LoVo (cell line): ENCODE data around the gene C14orf132.

ENCODE experiments used
- DNase-seq: peaks from one replicate; pipeline ENCODE4 v3.0.0-alpha.2; 2016; ENCODE audit warnings: low spot score

The C14orf132 gene

DNA sequence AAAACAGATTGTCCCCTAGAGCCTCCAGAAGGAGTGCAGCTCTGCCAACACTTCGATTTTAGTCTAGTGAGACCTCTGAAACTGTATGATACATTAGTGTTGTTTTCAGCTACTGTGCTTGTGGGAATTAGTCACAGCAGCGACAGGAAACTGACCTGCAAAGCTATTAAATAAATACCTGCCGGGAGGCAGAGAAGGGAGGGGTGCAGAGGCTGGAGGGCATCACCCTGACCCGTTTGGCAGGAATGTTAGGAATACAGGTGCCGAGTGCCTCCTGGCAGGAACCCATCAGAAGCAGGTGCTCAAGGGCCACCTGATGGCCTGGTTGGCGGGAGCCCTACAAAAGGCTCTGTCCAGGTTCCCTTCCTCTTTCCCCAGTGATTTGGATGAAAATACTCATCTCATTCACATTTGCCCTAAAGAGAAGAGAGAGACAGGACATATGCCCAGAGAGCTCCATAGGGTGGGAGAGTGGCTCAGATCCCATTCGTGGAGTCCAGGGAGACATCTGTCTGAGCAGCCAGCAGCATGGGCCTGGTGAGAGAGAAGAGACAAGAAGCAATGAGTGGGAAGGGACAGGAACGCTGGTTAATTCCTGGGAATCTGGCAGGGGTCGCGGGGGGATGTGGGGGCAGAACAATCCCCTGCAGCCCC, 44.6 kb downstream of the C14orf132 start:
- no peak for DNase-seq

DNA sequence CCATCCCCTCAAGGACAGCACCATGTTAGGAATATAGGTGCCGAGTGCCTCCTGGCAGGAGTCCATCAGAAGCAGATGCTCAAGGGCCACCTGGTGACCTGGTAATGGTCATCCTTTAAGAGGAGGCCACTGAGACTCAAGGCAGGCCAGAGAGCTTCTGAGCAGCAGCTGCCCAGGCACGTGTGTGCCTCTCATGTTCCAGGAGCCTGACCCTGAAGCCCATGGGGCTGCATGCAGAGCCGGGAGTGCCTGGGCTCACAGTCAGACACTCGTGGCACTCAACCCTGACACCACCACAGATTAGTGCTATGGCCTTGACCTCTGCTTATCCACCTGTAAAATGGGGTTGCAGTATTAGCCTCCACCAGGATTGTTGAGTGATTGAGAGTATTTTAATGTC, 45.6 kb downstream of the C14orf132 start:
- no peak for DNase-seq

DNA sequence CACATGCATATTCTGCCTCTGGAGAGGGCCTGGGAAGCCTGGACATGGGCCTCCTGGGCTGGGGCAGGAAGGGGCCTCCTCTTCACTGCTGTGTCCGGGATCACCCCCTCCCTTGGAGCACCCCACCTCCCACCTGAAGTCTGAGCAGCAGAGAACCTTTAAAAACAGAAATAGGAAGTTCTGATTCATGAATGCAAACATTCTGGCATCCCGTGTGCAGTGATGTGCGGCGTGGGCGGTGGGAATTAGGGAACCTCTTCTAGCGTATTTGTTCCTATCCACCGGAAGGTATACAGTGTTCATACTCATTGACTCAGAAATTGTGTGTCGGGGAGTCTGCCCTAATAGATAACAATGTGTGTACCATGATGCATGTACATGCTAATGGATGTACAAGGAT, 46.2 kb downstream of the C14orf132 start:
- DNase-seq = no peak

DNA sequence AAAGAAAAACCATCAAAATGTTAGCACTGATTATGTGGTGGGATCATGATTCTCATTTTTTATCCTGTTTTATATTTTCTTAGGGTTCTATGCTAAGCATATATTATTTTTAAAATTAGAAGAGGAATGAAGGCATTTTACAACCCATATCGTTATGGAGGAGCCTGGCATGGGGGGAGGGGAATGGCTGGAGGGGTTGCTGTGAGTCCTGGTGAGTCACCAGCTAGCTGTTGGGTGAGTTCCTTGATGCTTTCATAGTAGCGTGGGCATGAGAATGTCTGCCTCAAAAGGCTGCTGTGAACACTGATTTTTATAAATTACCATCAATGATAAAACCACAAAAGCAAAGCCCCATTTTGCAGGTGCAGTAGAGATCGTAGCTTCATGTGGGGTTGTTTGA, 46.9 kb downstream of the C14orf132 start:
- DNase-seq = no peak

DNA sequence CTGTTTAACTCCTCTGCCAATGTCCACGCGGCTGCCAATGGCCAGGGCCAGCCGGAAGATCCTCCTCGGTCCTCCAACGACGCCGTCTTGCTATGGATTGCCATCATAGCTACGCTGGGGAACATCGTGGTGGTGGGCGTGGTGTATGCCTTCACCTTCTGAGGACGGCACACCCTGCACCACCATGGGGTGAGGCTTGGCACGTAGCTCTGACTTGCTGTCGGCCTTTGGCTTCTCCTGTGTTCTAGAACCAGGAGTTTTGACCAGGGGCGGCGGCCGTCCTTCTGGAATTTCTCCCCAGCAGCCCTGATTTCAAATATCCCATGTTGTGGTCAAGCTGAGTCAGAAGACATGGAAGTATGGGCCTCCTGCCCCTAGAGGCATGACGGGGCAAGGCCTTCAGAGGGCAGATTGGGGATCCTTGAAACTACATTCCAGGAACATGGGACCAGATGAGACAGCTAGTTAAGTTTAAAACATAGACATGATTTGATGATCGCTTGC, 47.5 kb downstream of the C14orf132 start:
- no peak for DNase-seq

DNA sequence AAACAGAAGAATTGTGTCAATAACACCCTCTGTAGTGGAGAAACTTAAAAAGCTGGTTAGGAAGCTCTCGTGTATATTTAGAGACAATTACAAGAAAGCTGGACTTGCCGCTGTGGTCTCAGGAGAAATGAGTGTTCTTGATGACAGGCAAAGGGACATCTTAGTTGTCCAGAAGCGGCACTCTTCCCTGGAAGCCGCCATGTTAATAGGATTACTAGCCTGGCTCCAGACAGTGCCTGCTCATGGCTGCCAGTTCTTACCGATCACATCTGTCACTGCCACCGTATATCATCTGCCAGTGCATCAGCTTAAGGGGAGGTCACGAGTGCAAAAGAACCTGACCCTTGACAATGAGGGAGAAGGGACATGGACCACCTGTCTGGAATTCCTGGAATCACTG, 48.9 kb downstream of the C14orf132 start:
- DNase-seq = no peak

DNA sequence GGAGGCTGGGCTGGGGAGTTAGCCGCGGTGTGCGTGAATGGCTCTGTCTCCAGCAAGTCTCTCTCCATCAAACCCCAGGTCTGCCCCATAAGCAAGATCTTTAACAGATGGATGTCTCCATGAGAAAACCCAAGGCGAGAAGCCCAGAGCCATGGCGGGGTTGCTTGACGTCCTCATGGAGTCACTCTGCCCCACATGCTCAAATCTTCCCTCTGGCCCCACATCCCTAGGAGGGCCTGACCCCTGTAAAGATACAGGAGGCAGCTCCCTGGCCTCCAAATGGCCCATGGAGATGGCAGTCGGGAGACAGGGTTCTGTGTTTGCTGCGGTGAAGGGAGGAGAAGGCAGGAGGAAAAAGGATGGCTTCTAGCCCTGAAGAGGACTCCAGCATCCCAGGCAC, 49.3 kb downstream of the C14orf132 start:
- DNase-seq = no peak

DNA sequence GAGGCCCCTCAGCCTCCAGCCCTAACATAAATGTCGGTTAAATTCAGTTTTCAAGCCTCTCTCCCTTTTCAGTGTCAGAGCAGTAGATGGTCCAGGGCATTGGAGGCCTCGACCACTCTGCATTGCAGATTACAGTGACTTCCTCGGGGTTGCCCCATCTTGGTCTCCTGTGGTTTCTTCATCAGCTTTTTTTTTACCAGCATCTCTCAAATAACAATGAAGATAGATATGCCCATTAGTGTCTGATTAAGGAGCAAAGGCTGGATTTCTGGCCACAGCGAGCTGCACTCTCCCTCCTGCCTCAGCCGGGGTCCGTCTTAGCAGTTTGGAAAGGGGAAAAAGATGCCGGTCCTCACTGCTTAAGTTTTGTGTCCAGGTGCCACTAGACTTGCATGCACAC, 49.7 kb downstream of the C14orf132 start:
- no peak for DNase-seq

DNA sequence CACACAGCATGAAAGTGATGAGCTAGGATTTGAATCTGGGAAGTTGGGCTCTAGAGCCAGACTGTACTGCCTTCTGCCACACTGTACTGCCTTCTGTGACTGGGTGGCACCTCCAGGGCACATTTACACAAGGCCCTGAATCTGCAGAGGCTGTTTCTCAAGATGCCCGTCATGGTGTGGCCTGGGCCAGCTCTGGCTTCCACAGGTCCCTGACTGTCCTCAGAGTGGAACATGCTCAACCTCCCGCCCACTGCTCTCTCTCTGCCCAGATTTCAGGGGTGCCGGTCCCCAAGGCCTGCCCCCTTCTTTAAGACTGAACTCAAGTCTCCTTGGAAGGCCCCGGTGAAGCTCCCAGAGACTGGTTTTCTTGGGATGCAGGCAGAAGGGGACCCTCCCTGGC, 50.2 kb downstream of the C14orf132 start:
- no peak for DNase-seq

DNA sequence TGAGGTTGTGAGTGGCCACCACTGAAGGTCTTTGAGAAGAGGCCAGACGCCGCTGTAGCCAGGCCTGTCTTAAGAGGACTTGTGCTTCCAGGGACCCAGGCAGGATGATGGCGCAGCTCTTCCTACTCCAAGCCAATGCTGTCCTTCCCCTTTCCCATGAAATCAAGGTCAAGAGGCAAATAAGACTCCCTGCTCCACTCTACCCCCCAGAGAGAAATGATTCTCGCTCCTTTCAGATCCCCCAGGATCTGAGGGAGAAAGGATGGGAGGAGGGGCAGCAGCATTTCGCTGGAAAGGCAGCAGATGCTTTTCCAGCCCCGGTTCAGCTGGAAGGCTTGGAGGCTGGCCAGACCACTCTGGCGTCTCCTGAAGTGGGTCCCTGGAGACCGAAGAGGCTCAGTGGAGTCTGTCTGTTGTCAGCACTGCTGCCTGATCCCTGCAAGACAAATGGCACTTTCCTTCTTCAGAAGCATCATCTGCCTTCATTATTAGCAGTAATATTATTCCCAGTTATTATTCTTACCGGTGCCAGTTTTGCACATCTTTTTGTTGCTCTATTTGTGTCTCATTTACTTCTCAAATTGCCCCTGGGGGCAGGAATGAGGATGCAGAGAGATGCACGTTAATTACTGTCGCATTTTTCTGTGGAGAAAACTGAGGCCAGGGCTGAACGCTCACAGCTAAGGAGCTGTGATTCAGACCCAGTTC, 51.4 kb downstream of the C14orf132 start:
- no peak for DNase-seq

DNA sequence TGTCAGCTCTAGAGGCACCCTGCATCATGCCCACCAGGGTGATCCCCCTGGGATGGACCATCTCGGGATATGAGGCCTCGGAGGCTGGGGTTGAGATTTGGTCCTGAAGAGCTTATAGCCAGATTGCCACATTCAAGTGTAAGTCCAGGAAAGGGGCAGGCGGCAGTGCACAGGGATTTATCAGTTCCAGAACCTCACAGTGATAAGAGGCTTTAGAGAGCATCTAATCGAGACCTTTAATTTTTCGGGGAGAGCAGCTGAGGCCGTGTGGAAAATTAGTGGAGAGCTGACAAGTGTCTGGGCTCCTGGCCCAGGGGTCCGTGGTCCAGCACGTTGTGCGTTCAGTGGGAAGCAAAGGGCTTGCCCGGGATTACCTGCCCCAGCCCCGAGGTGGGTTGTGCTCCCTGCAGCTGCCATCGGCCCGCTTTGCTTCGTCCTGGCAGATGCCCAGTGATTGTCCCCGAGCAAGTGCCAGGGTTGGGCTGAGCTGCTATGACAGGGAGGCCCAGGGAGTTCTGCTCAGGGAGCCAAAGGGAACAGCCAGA, 52.1 kb downstream of the C14orf132 start:
- DNase-seq = no peak

DNA sequence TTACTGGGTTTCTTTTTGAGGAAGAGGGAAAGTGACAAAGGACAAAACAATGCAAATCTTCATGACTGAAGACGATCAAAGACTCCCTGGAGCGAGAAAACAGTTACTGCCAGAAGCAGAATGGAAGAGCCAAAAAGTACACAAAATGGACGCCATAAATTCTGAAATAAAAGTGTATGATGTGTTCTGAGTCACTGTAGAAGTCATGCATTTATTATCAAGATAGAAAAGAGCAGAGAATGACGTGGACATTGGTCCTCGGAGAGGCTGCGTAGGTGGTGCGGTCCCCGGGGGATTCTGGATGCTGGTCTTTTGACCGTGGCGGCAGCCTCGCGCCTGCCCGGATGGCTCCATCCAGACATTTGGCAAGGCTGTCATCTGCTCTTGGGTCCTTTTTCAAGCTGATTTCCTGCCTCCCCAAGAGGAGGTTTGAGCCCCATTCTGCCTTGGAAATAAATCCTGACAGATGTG, 52.8 kb downstream of the C14orf132 start:
- DNase-seq = no peak

DNA sequence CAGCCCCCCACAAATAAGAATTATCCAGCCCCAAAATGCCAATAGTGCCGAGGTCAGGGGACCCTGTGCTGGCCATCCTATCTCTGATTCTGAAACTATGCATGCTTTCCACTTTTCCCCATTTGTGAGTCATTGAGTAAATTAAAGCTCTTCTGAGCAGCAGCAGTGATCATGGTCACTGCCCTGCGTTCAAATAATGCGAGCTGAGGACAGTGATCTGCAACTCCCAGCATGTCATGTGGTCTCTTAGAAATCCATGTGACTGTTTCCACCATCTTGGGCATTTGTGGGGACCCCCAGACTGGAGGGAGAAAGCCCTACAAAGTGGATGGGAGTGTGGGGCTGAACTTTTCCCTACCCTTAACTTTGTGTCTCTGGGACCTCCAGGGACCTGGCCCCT, 53.8 kb downstream of the C14orf132 start:
- DNase-seq = no peak

DNA sequence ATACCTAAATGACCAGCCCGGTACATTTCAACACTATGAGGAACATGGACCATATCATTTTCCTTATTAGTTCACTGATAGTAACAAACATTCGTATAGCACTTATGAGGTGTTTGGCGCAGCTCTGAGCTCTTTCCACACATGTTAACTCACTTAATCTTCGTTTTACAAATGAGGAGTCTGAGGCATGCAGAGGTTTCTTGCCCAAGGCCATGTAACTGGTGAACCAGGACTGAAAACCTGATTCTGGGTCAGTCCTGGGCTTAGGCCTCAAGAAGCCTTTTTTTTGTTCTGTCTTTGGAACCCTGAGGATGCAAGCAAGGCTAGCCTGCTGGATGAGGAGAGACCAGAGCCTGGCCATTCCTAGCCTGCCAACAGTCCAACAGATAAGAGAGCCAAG, 55.0 kb downstream of the C14orf132 start:
- DNase-seq = no peak

DNA sequence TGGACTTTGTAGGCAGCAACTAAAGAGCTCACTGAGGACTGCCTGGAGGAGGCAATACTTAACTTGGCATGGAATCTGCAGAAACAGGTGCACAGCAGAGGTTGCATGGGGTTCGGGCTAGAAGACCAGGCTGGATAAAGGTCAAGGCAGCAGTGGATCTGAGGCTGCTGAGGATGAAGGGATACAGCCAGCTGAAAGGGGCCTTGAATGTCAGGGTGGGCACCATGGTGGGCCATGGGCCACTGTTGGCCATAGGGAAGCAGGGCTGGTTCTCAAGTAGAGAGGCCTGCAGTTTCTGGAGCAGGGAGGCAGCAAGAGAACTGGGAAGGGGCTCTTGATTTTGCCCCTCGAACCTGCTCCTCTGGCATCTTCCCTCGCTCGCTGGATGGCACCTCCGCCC, 55.5 kb downstream of the C14orf132 start:
- no peak for DNase-seq

DNA sequence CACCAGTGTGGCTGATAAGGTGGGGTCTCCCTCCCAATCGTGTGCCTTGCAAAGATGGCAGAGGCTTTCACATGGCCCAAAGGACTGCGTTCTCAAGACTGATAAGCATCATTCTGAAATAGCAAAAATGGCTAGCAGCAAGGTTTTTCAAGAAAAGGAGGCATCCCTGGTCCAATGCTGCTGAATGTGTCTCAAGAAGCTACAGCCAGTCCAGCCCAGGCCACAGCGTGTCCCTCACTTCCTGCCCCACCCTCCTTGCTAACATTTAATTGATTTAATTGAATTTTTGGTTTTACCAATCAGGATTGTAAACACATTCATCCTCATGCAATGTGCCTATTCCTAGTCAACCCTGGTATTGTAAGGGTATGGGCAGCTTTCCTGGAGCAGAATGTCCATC, 55.9 kb downstream of the C14orf132 start:
- DNase-seq = no peak

DNA sequence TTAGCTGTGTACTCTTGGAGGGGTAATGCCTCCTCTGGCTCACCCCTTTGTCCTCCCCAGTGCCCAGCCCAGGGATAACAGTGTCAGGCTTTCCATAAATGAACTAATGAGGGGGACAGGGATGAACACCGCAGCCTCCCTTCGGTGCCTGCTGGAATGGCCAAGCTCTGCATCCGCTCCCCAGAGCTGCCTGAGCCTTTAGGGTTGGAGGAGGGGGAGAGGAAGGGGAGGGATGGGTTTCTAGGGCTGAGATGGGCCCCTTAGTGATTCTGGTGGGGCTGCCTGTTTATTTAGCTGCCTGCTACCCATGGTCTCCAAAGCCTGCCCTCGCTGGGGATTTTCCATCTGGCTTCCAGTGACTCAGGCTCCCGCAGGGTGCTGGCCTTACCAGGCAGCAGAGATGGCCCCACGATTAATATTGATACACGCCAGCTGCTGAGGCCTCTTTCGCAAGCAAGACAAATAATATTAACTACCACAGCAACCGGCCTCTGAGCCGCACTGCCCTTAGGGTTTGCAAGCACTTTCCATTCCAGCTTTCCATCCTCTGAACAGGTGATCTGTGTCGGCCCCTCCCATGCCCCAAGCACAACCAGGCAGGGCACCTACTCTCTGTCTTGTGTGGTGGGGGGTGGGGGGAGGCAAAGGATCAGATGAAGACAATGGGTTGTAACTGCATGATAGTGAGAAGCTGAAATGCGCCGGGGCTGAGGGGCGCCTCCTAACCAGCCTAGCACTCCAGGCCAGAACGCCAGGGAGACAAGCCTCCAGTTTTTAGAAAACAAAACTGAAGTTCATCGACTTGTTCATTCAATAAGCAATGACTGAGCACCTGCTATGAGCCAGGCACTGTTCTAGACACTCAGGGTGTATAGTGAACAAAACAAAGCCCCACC, 56.7 kb downstream of the C14orf132 start:
- DNase-seq = no peak

DNA sequence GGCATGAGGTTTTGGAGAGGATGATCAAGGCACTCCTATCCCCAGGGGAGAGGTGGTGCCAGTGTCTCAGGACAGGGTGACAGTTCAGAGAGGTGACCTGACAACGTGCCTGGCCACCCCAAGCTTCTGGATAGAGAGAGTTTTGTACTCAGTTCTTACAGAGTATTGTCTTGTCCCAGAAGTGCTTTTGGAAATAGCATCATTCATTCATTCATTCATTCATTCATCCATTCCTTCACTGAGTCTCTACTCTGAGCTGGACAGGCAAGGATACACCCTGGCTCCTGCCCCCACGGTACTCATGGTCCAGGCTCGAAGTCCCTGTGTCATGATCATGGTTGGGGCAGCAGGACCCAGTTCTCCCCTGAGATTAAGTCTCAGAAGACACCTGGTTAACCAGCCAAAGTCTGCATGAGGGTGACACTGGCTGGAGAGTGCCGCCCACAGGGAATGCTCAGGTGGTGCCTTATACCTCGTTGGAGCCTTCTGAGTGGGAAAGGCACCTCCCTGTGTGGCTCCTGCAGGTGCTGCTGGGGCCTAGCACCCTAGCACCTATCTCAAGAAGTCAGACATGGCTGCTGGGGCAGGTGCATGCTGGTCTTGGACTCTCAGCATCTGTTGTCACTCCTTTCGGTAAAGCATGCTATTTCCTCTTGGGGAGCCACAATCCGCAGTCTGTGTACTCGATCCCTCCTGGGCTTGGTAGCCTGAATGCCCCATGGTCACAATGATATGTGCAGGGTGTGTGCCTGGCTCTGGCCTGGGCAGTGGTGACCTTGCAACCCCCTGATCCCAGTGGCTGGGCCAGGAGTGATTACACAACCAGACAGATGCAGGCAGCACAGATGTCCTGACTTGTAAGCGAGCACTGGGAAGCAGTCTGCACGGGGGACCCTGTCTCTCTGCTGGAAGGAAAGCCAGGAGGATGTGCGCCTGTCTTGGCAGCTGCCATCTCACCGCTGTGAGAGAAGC, 57.8 kb downstream of the C14orf132 start:
- no peak for DNase-seq

DNA sequence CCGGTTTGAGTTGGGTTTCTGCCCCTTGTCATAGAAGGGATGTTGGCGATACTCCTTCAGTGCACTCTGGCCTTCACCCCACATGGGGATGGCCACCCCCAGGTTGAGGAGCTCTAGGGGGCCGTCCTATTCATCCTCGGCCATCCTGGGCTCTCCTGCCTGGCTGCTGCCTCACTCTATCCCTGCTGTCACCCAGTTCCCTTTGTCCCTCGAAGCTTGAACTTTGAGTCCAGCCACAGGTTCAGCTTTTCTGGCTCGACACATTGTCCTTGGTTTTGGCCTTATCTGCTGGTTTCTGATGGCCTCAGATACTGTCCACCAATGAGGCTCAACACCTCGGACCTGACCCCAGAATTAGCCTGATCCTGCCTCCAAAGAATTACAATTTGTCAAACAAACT, 58.6 kb downstream of the C14orf132 start:
- no peak for DNase-seq

DNA sequence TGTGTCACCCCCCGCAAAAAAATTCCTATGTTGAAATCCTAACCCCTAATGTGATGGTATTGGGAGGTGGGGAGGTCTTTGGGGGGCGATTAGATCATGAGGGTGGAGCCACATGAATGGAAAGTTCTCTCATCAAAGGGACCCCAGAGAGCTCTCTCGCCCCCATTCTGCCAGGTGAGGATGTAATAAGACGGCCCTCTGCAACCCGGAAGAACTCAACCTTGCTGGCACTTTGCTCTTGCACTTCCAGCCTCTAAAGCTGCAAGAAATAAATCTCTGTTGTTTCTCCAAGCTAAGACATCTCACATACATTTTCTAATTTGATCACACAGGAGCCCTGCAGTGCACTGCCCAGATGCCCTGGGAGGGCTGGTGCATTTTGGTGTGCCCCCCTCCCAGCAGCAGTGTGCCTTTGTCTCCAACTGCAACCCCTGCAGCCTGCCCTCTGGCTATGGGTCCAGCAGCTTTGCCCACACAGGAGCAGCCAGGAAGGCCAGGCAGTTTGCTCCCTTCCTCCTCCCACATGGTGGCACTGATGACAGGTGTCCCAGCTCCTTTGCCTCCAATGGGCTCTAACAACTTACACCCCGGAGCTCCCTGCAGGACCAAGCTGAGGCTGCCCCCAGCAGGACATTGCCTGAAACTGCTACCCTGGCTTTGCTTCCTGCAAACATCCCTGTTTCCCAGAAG, 59.3 kb downstream of the C14orf132 start:
- DNase-seq = peak; percentile 27

DNA sequence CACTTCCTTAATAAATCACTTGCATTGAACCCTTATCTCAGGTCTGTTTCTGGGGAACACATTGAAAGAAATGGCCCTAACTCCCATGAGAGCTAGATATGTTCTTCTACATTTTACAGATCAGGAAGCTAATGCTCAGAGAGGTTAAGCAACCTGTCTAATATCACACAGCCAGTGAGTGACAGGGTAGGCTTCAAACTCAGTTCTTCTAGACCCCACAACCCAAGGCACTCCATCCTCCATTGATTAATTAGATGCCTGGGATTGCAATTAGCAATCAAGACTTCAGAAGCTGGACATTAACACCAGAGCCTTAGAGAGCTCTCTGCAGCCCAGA, 59.8 kb downstream of the C14orf132 start:
- DNase-seq = no peak
